Measurements from ENCODE around the gene BCS1L.

The BCS1L gene

DNA sequence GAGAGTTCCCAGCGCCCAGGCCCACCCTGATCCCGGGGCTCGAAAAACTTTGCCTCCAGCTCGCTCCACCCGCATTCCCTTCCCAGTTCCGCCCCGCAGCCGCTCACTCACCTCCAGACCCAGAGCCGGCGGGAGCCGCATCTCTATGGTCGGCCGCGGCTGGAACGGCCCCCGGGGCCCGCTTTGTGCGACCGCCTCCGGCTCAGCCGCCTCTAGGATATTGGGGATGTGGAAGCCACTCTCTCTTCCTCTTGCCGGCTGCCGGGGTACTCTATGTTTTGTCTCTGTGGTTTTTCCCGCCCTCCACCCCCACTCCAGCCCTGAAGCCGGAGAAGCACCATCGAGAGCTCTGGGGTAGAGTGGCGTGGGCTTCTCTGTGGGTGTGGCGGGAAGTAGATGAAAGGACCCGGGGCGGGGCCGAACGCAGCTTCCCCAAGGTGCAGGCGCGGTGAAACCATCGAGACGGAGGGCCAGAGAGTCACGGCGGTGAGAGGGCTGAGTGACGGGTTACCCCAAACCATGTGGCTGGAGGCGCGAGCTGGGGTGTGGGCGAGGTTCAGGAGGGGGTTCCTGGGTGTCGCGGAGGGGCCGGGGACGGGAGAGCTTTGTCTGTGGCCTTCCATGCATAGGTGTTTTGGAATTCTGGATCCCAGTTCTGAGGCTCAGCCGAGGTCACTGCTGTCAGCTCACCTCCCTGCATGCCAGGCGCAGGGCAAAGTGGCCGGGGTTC lies at the start of gene BCS1L, which contains the start of gene ZNF142:
Gene BCS1L, plus strand, starts transcription at position 426 of the 730 bp plus-strand sequence. CDS start 1,305 bp downstream, outside the sequence.
Gene ZNF142, minus strand, starts transcription at position 366 of the 730 bp plus-strand sequence. CDS start 3,194 bp downstream, outside the sequence.
- DNase-seq: peak; percentile 87 to 90

- DNase-seq: no peak
Observed at GRCh38 chr2:218615868-218616315, 43.6 kb upstream of the BCS1L start.

- no peak for DNase-seq
Observed at GRCh38 chr2:218618102-218618860, 41.2 kb upstream of the BCS1L start.

- DNase-seq: no peak
Observed at GRCh38 chr2:218621007-218621406, 38.5 kb upstream of the BCS1L start.

DNA sequence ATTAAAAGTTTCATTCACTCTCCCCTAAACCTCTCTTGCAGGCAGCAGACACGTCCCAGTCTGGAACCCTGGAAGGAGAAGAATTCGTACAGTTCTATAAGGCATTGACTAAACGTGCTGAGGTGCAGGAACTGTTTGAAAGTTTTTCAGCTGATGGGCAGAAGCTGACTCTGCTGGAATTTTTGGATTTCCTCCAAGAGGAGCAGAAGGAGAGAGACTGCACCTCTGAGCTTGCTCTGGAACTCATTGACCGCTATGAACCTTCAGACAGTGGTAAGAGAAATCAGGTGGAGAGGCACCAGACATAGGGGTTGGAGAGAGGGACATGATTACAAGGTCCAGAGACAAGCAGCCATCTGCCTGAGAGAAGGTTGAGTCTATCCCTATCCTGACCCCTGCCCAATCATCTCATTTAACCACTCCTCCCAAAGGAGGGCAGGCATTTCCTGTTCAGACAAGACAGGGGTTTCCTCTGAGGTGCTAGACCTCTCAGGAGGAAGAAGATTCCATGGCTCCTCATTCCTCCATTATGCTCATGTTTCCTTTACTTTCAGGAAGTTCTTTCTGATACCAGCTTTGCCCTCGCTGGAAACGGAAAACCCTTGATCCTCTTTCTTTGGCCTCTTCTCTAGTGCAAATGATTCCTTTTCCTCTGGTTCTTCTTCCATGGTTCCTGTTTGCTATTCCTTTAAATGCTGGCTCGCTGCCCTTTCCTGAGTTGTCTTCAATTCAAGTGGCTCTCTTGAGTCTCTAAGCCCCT lies 36.7 kb upstream of the BCS1L start:
- no peak for DNase-seq

- DNase-seq: no peak
Observed at GRCh38 chr2:218623366-218623705, 36.1 kb upstream of the BCS1L start.

DNA sequence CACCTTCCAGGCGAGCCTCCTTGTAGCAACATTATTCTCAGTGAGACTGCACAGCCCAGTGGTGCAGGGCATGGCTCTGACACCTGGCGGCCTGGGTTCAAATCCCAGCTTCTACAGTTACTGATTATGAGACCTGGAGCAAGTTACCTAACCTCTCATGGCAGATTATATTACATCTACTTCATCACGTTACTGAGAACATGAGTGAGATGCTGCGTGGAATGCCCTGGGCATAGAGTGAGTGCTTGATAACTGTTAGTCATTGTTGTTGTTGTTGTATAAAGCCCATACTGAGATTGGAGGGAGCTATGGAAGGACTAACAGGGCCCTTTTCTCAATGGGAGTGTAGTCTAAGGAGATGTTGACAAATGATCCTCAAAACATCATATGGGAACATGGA lies 33.1 kb upstream of the BCS1L start:
- no peak for DNase-seq

- DNase-seq: no peak
Observed at GRCh38 chr2:218627939-218628338, 31.5 kb upstream of the BCS1L start.

- no peak for DNase-seq
Observed at GRCh38 chr2:218631837-218632236, 27.6 kb upstream of the BCS1L start.

DNA sequence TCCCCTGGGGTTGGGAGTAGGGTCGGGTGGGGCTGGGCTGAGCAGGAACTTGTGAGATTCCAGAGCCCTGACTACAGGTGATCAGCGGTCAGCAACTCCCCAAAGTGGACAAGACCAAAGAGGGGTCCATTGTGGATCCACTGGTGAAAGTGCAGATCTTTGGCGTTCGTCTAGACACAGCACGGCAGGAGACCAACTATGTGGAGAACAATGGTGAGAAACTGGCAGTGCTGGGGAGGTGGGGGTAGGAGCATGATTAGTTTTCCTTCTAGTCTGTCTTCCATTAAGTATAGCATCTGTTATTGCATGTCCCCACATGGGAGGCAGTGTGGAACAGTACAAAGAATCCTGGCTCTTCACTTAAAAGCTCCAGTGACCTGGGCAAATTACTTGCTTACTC lies 23.8 kb upstream of the BCS1L start:
- DNase-seq: no peak

DNA sequence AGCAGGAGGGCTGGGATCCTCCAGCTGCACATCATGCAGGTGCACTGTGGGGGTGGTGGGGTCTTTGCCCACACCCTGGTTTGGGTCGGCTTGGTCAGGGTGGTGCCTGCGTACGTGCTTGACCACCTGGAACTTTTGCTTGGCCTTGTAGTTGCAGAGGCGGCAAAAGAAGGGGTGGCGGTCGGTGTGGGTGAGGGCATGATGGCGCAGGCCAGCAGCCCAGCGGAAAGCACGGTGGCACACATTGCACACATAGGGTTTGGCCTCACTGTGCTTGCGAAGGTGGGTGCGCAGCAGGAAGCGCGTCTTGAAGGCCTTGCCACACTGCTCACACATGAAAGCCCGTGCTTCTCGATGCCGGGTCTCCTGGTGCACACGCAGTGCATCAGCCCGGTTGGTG lies 21.1 kb upstream of the BCS1L start:
- DNase-seq: no peak

- DNase-seq: no peak
Observed at GRCh38 chr2:218642121-218642656, 17.3 kb upstream of the BCS1L start.

- DNase-seq: no peak
Observed at GRCh38 chr2:218642786-218643185, 16.7 kb upstream of the BCS1L start.

DNA sequence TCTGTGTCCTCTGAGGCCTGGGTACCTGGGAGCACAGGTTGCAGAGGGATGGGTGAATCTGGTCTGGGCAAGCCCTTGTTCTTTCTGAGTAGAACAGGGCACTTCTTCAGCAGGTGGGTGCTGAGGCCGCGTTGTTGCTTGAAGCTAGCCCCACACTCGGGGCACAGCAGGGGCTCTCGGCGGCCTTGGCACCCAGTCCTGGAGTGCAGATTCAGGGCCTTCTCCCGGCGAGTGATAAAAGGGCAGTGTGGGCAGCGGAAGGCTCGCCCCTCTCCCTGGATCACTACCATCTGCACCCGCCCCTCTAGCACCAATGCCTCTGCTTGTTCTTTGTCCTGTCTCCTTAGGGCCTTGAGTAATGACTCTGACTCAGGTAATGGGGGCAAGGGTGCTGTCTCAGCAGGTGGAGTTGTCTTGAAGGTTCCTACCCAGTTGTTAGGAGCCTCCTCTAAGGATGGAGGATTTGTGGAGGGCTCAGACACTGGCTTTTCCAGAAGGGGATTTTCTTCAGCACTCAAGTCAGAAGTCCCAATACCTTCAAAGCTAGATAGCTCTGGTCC lies 15.7 kb upstream of the BCS1L start:
- DNase-seq: no peak

DNA sequence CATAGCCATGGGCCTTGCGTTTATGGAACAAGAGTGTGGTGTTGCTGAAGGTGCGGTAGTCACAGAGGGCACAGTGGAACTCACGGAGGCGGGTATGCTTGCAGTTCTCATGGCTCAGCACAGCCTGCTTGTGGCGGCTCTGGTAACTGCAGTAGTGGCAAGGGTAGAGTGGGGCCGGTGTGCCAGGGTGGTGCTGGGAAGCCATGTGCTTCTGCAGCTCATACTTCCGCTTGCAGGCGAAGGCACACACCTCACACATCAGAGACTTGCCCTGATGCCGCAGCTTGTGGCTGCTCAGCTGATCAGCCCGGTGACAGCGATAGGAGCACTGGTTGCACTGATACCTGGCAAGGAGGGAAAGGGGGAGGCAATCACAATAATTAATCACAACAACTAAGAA lies 14.8 kb upstream of the BCS1L start:
- no peak for DNase-seq

- DNase-seq: no peak
Observed at GRCh38 chr2:218645126-218645525, 14.4 kb upstream of the BCS1L start.

- no peak for DNase-seq
Observed at GRCh38 chr2:218648088-218648786, 11.2 kb upstream of the BCS1L start.

GRCh38 chr2:218648787-218649100 lies 10.7 kb upstream of the BCS1L start:
- no peak for DNase-seq

DNA sequence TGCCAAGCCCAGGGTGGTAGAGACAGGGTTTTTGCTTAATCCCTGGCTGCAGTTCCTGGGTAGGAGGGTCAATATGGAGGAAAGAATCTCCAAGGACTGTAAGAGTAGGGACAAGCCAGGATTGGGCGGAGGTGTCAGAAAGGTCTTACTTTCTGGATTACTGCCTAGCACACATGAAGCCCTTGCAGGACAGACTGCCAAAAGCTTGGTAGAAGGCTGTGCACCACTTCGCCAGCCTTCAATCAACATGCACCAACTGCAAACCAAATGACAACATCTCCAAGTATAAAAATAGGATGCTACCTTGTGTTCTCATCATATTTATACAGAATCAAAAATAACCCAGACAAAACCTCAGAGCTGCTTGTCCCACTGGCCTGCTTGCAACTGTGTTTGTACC lies 3.7 kb upstream of the BCS1L start:
- DNase-seq: no peak

GRCh38 chr2:218658671-218659257 lies 719 bp upstream of the BCS1L start:
- DNase-seq: no peak

- DNase-seq: no peak
Observed at GRCh38 chr2:218659988-218660358, 490 bp downstream of the BCS1L start.

DNA sequence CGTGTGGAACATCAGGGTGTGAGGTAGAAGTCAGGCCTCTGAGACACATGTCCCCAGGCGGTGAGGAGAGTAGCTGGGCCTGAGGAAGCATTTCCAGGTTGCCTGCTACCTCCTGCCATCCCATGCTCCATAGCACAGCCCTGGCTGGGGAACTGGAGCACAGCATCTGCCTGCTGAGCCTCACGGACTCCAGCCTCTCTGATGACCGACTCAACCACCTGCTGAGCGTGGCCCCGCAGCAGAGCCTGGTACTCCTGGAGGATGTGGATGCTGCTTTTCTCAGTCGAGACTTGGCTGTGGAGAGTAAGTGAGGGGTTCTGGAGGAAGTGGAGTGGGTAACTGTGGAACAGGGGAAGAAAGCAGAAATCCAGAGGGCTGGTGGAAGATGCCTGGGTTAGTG lies 2.9 kb downstream of the BCS1L start:
- DNase-seq: no peak
